WTC11 (cell line): ENCODE measurements around the gene LGSN.

Source experiments
- ATF1 ChIP-seq: sonication (generic); formaldehyde crosslinking; IDR thresholded peaks from 2 replicates; pipeline ENCODE4 v1.8.1; 2023; ENCODE audit warnings: mild to moderate bottlenecking, moderate library complexity, missing genetic modification reagents
- NR3C1 ChIP-seq: sonication (generic); formaldehyde crosslinking; conservative IDR thresholded peaks from 2 replicates; pipeline ENCODE4 v1.8.1; 2023; ENCODE audit warnings: low read depth, mild to moderate bottlenecking, missing genetic modification reagents
- RELA ChIP-seq: sonication (generic); formaldehyde crosslinking; IDR thresholded peaks from 2 replicates; pipeline ENCODE4 v1.8.1; 2022; ENCODE audit warnings: missing genetic modification reagents, mild to moderate bottlenecking, borderline replicate concordance
- SP1 ChIP-seq: sonication (generic); formaldehyde crosslinking; conservative IDR thresholded peaks from 2 replicates; pipeline ENCODE4 v1.8.1; 2022; ENCODE audit warnings: missing genetic modification reagents
- TEAD4 ChIP-seq: sonication (generic); formaldehyde crosslinking; IDR thresholded peaks from 2 replicates; pipeline ENCODE4 v1.8.0; 2022; ENCODE audit warnings: mild to moderate bottlenecking, missing genetic modification reagents
- TF ChIP-seq, protein P1 (sequence below): sonication (generic); formaldehyde crosslinking; IDR thresholded peaks from 2 replicates; pipeline ENCODE4 v1.8.1; 2023; ENCODE audit warnings: mild to moderate bottlenecking, missing genetic modification reagents, borderline replicate concordance
- TF ChIP-seq, protein P2 (sequence below): fragments of 200-600 bp; IDR thresholded peaks from 2 replicates; pipeline ENCODE4 v1.8.0; 2022; ENCODE audit warnings: antibody characterized with exemption
- TF ChIP-seq, protein P3 (sequence below): fragments of 250-450 bp; sonication (Bioruptor Pico); IDR thresholded peaks from 2 replicates; pipeline ENCODE4 v1.9.0; 2021; ENCODE audit warnings: mild to moderate bottlenecking
- TF ChIP-seq, protein P4 (sequence below): sonication (generic); formaldehyde crosslinking; IDR thresholded peaks from 2 replicates; pipeline ENCODE4 v1.8.1; 2022; ENCODE audit warnings: low read depth, mild to moderate bottlenecking, moderate library complexity, missing genetic modification reagents, borderline replicate concordance
- TF ChIP-seq, protein P5 (sequence below): sonication (generic); formaldehyde crosslinking; IDR thresholded peaks from 2 replicates; pipeline ENCODE4 v1.8.0; 2022; ENCODE audit warnings: mild to moderate bottlenecking, missing genetic modification reagents
- TF ChIP-seq, protein P6 (sequence below): sonication (generic); formaldehyde crosslinking; IDR thresholded peaks from 2 replicates; pipeline ENCODE4 v1.8.1; 2022; ENCODE audit warnings: missing genetic modification reagents, borderline replicate concordance
- TF ChIP-seq, protein P7 (sequence below): sonication (generic); formaldehyde crosslinking; IDR thresholded peaks from 2 replicates; pipeline ENCODE4 v1.8.0; 2022; ENCODE audit warnings: mild to moderate bottlenecking, missing genetic modification reagents
- TF ChIP-seq, protein P8 (sequence below): sonication (generic); formaldehyde crosslinking; conservative IDR thresholded peaks from 2 replicates; pipeline ENCODE4 v1.8.1; 2022; ENCODE audit warnings: mild to moderate bottlenecking, missing genetic modification reagents
- TF ChIP-seq, protein P9 (sequence below): fragments of 250-450 bp; sonication (Bioruptor Pico); IDR thresholded peaks from 2 replicates; pipeline ENCODE4 v2.1.2; 2022; ENCODE audit warnings: mild to moderate bottlenecking, moderate library complexity

DNA sequence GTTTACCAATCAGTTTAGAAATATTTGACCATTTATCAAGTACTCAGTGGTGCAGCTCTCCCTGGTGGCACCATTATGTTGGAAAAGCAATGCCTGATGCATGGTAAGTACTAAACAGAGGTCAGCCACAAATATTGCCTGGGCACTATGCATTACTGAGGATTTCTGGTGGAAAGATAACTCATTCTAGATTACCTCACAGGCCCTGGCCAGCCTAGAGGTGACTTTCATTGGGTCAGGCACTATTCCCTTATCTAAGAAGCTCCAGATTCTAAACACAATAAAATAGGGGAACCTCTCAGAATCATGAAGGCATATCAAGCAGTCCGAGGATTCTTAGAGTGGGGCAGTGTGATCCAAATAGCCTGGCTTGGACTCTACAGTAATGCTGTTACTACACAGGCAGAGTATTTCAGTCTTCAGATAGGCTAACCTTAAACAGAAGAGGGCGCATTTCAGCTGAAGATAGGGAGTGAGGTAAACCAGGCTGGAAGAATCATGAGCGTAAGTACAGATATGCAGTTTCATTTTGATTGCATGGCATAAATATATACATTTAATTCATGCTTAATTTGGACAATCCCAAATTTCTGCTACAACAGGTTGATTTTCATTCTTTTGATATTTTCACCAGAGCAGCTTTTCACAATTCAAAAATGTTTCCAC is 12.1 kb downstream of the LGSN start:
- TF ChIP-seq, protein P1, sequence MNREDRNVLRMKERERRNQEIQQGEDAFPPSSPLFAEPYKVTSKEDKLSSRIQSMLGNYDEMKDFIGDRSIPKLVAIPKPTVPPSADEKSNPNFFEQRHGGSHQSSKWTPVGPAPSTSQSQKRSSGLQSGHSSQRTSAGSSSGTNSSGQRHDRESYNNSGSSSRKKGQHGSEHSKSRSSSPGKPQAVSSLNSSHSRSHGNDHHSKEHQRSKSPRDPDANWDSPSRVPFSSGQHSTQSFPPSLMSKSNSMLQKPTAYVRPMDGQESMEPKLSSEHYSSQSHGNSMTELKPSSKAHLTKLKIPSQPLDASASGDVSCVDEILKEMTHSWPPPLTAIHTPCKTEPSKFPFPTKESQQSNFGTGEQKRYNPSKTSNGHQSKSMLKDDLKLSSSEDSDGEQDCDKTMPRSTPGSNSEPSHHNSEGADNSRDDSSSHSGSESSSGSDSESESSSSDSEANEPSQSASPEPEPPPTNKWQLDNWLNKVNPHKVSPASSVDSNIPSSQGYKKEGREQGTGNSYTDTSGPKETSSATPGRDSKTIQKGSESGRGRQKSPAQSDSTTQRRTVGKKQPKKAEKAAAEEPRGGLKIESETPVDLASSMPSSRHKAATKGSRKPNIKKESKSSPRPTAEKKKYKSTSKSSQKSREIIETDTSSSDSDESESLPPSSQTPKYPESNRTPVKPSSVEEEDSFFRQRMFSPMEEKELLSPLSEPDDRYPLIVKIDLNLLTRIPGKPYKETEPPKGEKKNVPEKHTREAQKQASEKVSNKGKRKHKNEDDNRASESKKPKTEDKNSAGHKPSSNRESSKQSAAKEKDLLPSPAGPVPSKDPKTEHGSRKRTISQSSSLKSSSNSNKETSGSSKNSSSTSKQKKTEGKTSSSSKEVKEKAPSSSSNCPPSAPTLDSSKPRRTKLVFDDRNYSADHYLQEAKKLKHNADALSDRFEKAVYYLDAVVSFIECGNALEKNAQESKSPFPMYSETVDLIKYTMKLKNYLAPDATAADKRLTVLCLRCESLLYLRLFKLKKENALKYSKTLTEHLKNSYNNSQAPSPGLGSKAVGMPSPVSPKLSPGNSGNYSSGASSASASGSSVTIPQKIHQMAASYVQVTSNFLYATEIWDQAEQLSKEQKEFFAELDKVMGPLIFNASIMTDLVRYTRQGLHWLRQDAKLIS = no peak
- TF ChIP-seq, protein P2, sequence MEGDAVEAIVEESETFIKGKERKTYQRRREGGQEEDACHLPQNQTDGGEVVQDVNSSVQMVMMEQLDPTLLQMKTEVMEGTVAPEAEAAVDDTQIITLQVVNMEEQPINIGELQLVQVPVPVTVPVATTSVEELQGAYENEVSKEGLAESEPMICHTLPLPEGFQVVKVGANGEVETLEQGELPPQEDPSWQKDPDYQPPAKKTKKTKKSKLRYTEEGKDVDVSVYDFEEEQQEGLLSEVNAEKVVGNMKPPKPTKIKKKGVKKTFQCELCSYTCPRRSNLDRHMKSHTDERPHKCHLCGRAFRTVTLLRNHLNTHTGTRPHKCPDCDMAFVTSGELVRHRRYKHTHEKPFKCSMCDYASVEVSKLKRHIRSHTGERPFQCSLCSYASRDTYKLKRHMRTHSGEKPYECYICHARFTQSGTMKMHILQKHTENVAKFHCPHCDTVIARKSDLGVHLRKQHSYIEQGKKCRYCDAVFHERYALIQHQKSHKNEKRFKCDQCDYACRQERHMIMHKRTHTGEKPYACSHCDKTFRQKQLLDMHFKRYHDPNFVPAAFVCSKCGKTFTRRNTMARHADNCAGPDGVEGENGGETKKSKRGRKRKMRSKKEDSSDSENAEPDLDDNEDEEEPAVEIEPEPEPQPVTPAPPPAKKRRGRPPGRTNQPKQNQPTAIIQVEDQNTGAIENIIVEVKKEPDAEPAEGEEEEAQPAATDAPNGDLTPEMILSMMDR = no peak
- TF ChIP-seq, protein P3, sequence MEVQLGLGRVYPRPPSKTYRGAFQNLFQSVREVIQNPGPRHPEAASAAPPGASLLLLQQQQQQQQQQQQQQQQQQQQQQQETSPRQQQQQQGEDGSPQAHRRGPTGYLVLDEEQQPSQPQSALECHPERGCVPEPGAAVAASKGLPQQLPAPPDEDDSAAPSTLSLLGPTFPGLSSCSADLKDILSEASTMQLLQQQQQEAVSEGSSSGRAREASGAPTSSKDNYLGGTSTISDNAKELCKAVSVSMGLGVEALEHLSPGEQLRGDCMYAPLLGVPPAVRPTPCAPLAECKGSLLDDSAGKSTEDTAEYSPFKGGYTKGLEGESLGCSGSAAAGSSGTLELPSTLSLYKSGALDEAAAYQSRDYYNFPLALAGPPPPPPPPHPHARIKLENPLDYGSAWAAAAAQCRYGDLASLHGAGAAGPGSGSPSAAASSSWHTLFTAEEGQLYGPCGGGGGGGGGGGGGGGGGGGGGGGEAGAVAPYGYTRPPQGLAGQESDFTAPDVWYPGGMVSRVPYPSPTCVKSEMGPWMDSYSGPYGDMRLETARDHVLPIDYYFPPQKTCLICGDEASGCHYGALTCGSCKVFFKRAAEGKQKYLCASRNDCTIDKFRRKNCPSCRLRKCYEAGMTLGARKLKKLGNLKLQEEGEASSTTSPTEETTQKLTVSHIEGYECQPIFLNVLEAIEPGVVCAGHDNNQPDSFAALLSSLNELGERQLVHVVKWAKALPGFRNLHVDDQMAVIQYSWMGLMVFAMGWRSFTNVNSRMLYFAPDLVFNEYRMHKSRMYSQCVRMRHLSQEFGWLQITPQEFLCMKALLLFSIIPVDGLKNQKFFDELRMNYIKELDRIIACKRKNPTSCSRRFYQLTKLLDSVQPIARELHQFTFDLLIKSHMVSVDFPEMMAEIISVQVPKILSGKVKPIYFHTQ (CRISPR knock-in tag) = no peak
- TF ChIP-seq, protein P4, sequence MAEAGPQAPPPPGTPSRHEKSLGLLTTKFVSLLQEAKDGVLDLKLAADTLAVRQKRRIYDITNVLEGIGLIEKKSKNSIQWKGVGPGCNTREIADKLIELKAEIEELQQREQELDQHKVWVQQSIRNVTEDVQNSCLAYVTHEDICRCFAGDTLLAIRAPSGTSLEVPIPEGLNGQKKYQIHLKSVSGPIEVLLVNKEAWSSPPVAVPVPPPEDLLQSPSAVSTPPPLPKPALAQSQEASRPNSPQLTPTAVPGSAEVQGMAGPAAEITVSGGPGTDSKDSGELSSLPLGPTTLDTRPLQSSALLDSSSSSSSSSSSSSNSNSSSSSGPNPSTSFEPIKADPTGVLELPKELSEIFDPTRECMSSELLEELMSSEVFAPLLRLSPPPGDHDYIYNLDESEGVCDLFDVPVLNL (CRISPR knock-in tag) = no peak
- no peak for TF ChIP-seq SP1
- TF ChIP-seq, protein P5, sequence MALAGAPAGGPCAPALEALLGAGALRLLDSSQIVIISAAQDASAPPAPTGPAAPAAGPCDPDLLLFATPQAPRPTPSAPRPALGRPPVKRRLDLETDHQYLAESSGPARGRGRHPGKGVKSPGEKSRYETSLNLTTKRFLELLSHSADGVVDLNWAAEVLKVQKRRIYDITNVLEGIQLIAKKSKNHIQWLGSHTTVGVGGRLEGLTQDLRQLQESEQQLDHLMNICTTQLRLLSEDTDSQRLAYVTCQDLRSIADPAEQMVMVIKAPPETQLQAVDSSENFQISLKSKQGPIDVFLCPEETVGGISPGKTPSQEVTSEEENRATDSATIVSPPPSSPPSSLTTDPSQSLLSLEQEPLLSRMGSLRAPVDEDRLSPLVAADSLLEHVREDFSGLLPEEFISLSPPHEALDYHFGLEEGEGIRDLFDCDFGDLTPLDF (CRISPR knock-in tag) = no peak
- TF ChIP-seq, protein P6, sequence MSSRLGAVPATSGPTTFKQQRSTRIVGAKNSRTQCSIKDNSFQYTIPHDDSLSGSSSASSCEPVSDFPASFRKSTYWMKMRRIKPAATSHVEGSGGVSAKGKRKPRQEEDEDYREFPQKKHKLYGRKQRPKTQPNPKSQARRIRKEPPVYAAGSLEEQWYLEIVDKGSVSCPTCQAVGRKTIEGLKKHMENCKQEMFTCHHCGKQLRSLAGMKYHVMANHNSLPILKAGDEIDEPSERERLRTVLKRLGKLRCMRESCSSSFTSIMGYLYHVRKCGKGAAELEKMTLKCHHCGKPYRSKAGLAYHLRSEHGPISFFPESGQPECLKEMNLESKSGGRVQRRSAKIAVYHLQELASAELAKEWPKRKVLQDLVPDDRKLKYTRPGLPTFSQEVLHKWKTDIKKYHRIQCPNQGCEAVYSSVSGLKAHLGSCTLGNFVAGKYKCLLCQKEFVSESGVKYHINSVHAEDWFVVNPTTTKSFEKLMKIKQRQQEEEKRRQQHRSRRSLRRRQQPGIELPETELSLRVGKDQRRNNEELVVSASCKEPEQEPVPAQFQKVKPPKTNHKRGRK (CRISPR knock-in tag) = no peak
- TF ChIP-seq, protein P7, sequence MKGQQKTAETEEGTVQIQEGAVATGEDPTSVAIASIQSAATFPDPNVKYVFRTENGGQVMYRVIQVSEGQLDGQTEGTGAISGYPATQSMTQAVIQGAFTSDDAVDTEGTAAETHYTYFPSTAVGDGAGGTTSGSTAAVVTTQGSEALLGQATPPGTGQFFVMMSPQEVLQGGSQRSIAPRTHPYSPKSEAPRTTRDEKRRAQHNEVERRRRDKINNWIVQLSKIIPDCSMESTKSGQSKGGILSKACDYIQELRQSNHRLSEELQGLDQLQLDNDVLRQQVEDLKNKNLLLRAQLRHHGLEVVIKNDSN (CRISPR knock-in tag) = no peak
- no peak for TF ChIP-seq ATF1 (CRISPR knock-in tag)
- TF ChIP-seq, protein P8, sequence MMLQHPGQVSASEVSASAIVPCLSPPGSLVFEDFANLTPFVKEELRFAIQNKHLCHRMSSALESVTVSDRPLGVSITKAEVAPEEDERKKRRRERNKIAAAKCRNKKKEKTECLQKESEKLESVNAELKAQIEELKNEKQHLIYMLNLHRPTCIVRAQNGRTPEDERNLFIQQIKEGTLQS (CRISPR knock-in tag) = no peak
- no peak for TF ChIP-seq TEAD4 (CRISPR knock-in tag)
- no peak for TF ChIP-seq RELA (CRISPR knock-in tag)
- TF ChIP-seq NR3C1 (CRISPR knock-in tag) = no peak
- TF ChIP-seq, protein P9, sequence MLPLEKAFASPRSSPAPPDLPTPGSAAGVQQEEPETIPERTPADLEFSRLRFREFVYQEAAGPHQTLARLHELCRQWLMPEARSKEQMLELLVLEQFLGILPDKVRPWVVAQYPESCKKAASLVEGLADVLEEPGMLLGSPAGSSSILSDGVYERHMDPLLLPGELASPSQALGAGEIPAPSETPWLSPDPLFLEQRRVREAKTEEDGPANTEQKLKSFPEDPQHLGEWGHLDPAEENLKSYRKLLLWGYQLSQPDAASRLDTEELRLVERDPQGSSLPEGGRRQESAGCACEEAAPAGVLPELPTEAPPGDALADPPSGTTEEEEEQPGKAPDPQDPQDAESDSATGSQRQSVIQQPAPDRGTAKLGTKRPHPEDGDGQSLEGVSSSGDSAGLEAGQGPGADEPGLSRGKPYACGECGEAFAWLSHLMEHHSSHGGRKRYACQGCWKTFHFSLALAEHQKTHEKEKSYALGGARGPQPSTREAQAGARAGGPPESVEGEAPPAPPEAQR = no peak
